ENCODE data around the gene NPAS4. TPM values are rescaled to one million over a fixed set of nuclear protein-coding genes. Genes with fewer than 3 reads are reported as not detected.
A peak's percentile ranks its signal among the peaks of the same experiment; 100 is the strongest.

NPAS4 gene
- total RNA-seq, 1 donor = 0.18 TPM

DNA sequence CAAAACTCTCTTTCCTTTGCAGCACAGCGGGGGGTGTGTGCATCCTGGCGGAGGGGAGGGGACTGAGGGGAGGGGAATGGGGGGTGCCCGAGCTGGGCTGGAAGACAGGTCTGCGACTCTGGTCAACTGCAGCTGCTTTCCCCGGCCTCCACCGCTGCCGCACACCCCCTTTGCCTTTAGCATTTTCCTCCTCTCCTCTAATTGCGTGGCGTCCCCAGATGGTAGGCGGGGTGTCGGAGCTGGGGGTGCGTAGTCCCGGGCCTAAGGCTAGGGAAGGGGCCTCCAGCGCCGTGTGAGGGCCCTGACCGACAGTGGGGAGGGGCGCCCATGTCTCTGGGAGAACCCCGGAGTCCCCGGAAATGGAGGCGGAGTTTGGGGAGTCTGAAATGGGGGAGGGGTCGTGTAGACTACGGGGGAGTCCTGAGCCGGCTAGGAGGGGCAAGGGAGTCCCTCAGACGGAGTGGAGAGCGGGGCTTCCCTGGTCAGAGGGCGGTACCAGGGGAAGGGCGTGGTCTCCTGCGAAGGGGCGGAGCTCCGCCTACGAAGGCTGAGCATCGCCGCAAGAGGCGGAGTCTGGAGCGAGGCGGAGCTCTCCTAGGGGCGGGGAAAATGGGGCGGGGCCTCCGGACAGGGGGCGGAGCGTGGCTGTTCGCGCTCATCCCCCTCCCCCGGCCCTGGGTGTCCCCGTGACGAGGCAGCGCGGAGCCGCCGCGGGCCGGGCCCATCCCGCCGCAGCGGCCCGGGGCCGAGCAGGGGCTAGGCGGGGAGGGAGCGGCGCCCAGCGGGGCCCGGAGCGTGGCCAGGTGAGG lies 45.6 kb downstream of the NPAS4 start, which contains the start of gene PELI3:
Gene PELI3, plus strand, starts transcription at position 681 of the 809 bp plus-strand sequence. CDS start 1,224 bp downstream, outside the sequence.
- peak; percentile 88 for DNase-seq (ENCODE audit: low read depth)
- H3K4me3 ChIP-seq (ENCODE audit: low read depth, low read length) = peak within 1 kb of the TSS; percentile 74
- TF ChIP-seq CTCF (IDR thresholded peaks at IDR 0.05; ENCODE audit: insufficient read depth, low read length) = no peak

GRCh38 chr11:66467034-66467659 lies 46.3 kb downstream of the NPAS4 start:
- peak; percentile 15 for DNase-seq (ENCODE audit: low read depth)
- TF ChIP-seq CTCF (IDR thresholded peaks at IDR 0.05; ENCODE audit: insufficient read depth, low read length) = peak; percentile 22
- H3K4me3 ChIP-seq (ENCODE audit: low read depth, low read length) = peak overlapping the region; percentile 74

GRCh38 chr11:66467756-66468155 lies 46.9 kb downstream of the NPAS4 start:
- no peak for TF ChIP-seq CTCF (IDR thresholded peaks at IDR 0.05; ENCODE audit: insufficient read depth, low read length)
- no peak for DNase-seq (ENCODE audit: low read depth)
- peak overlapping the region; percentile 74 for H3K4me3 ChIP-seq (ENCODE audit: low read depth, low read length)

GRCh38 chr11:66468691-66469090 lies 47.9 kb downstream of the NPAS4 start:
- H3K4me3 ChIP-seq (ENCODE audit: low read depth, low read length) = no peak overlapping the region
- no peak for TF ChIP-seq CTCF (IDR thresholded peaks at IDR 0.05; ENCODE audit: insufficient read depth, low read length)
- DNase-seq (ENCODE audit: low read depth) = no peak

- DNase-seq (ENCODE audit: low read depth) = no peak
- no peak overlapping the region for H3K4me3 ChIP-seq (ENCODE audit: low read depth, low read length)
Observed at GRCh38 chr11:66469441-66469840, 48.6 kb downstream of the NPAS4 start.

DNA sequence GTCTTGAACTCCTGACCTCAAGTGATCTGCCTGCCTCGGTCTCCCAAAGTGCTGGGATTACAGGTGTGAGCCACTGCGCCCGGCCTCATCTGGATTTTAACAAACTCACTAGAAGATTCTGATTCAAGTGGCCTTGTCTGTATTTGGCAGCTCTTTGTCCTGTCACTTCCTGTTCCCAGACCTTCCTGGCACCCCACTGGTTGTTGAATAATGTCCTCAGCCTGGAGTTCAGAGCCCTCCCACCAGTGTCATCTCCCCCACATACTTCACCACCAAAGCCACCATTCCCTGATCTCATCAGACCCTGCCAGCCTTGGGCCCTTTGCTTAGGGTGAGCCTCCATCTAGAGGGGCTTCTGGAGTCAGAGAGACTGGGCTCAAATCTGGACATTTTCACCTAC lies 49.2 kb downstream of the NPAS4 start:
- TF ChIP-seq CTCF (IDR thresholded peaks at IDR 0.05; ENCODE audit: insufficient read depth, low read length) = no peak
- no peak for DNase-seq (ENCODE audit: low read depth)
- no peak overlapping the region for H3K4me3 ChIP-seq (ENCODE audit: low read depth, low read length)

More at GRCh38 chr11:66469441-66469840, 48.6 kb downstream of the NPAS4 start:
- no peak for TF ChIP-seq CTCF (IDR thresholded peaks at IDR 0.05; ENCODE audit: insufficient read depth, low read length)
